Measurements from ENCODE around the gene PSMB11. TPM values are rescaled to one million over a fixed set of nuclear protein-coding genes. Genes with fewer than 3 reads are reported as not detected.

The PSMB11 gene
- total RNA-seq, 1 experiment from 2014 or later: not detected

- ChIA-PET POLR2A (no interaction called here), RAD21 (ENCODE audit: low non-redundant PET in 1 of 2, low total read pairs in 2 of 2, uncharacterized antibody in 2 of 2, unreplicated experiment in 2 of 2) (no interaction called here), CTCF (no interaction called here)
- Histone ChIP-seq H3K9ac (ENCODE audit: low read length) (peak overlapping the region; percentile 96; the same call in 1 of the 2 replicates), H3K36me3 (ENCODE audit: control insufficient read depth in 1 of 2, insufficient read depth in 2 of 2, low read length in 2 of 2) (peaks cover 26 to 40% of the 10 kb centered on the region in 2 experiments), H3K9me3 (ENCODE audit: control insufficient read depth in 1 of 2, insufficient read depth in 1 of 2, low read depth in 1 of 2, low read length in 2 of 2) (no peaks in the 10 kb centered on the region), H3K4me1 (ENCODE audit: control insufficient read depth in 1 of 2, insufficient read depth in 2 of 2, low read length in 2 of 2) (peaks cover 10 to 18% of the 10 kb centered on the region in 2 experiments; a peak in 3 of 4 replicates), H3K9me2 (ENCODE audit: insufficient read depth) (no peaks in the 10 kb centered on the region), H4K20me1 (ENCODE audit: insufficient read depth) (no peaks in the 10 kb centered on the region), H3K27ac (ENCODE audit: low read depth, low read length) (peak overlapping the region; percentile 4; the same call in 1 of the 2 replicates), H3K79me2 (ENCODE audit: insufficient read depth, low read length) (peaks cover 53% of the 10 kb centered on the region), H3K27me3 (ENCODE audit: insufficient read depth, low read length) (no peaks in the 10 kb centered on the region), H2AFZ (ENCODE audit: low read depth, low read length, poor library complexity, severe bottlenecking) (no peak overlapping the region), H3K4me2 (ENCODE audit: low read length) (peak overlapping the region; percentile 51), H3K4me3 (replicated peaks in 1 of 2; ENCODE audit: low read depth in 1 of 2, low read length in 2 of 2) (peak overlapping the region; percentile 84 to 98)
- DNase-seq (ENCODE audit: low read depth, low spot score): no peak
- no peak for TF ChIP-seq EGR1 (IDR thresholded peaks at IDR 0.05; ENCODE audit: low read depth)
- no peak for TF ChIP-seq ZNF274 (IDR thresholded peaks at IDR 0.05; ENCODE audit: low read depth, low read length)
- no peak for TF ChIP-seq ELF1 (IDR thresholded peaks at IDR 0.05; ENCODE audit: borderline replicate concordance, low read depth)
- no peak for TF ChIP-seq YY1 (IDR thresholded peaks at IDR 0.05; ENCODE audit: extremely low read depth, insufficient replicate concordance, low read depth, low read length)
- TF ChIP-seq EZH2 (IDR thresholded peaks at IDR 0.05): no peak
- TF ChIP-seq EZH2phosphoT487 (IDR thresholded peaks at IDR 0.05; ENCODE audit: borderline replicate concordance): no peak
- no peak for ATAC-seq
- no TSS peak for BruUV-seq (replicated peaks)
- intact Hi-C loops (cut with micrococcal nuclease): no loop called here
These were observed 8.7 kb upstream of the PSMB11 start for GRCh38 chr14:23033251-23033727.

- peak overlapping the region; percentile 51 for H3K4me2 ChIP-seq (ENCODE audit: low read length)
- H3K9me2 ChIP-seq (ENCODE audit: insufficient read depth): no peaks in the 10 kb centered on the region
- CTCF ChIA-PET: interaction anchor here (0.8 to 1.4 kb wide), 3 partner anchors 24 to 48 kb away, joined by 3 to 4 read pairs (median 4); no protein-coding TSS in a partner anchor
- ATAC-seq: peak; percentile 1; the same call in 1 of the 2 replicates
- TF ChIP-seq SP1 (IDR thresholded peaks at IDR 0.05; ENCODE audit: low read depth): no peak
- TF ChIP-seq ELF1 (IDR thresholded peaks at IDR 0.05; ENCODE audit: borderline replicate concordance, low read depth): no peak
- no peak for TF ChIP-seq POLR2AphosphoS5 (IDR thresholded peaks at IDR 0.05; ENCODE audit: low read depth, low read length)
- TF ChIP-seq CTCF (IDR thresholded peaks at IDR 0.05 in 2 of 3, conservative IDR thresholded peaks at IDR 0.05 in 1 of 3; ENCODE audit: borderline replicate concordance in 1 of 3, insufficient read depth in 1 of 3, low read depth in 2 of 3, low read length in 2 of 3): no peak
- TF ChIP-seq MAX (IDR thresholded peaks at IDR 0.05): no peak
- DNase-seq (ENCODE audit: low read depth, low spot score): no peak
- POLR2A ChIA-PET: interaction anchor here (1.2 kb wide), 1 partner anchor 27 kb away, joined by 4 read pairs; no protein-coding TSS in a partner anchor
- no peaks in the 10 kb centered on the region for H3K27me3 ChIP-seq (ENCODE audit: insufficient read depth, low read length)
- peak overlapping the region; percentile 84 for H3K27ac ChIP-seq (ENCODE audit: low read depth, low read length)
- peaks cover 22 to 35% of the 10 kb centered on the region in 2 experiments for H3K36me3 ChIP-seq (ENCODE audit: control insufficient read depth in 1 of 2, insufficient read depth in 2 of 2, low read length in 2 of 2)
- no peaks in the 10 kb centered on the region for H4K20me1 ChIP-seq (ENCODE audit: insufficient read depth)
- RAD21 ChIA-PET (ENCODE audit: low non-redundant PET in 1 of 2, low total read pairs in 2 of 2, uncharacterized antibody in 2 of 2, unreplicated experiment in 2 of 2): no interaction called here
- TSS peak; percentile 78 for BruUV-seq (replicated peaks)
- H3K79me2 ChIP-seq (ENCODE audit: insufficient read depth, low read length): peaks cover 47% of the 10 kb centered on the region
- intact Hi-C loops (cut with micrococcal nuclease): no loop called here
- H3K4me3 ChIP-seq (replicated peaks in 1 of 2; ENCODE audit: low read depth in 1 of 2, low read length in 2 of 2): peak overlapping the region; percentile 84 to 98
- H3K9ac ChIP-seq (ENCODE audit: low read length): peak overlapping the region; percentile 96
- no peak overlapping the region for H2AFZ ChIP-seq (ENCODE audit: low read depth, low read length, poor library complexity, severe bottlenecking)
- no peaks in the 10 kb centered on the region for H3K9me3 ChIP-seq (ENCODE audit: control insufficient read depth in 1 of 2, insufficient read depth in 1 of 2, low read depth in 1 of 2, low read length in 2 of 2)
- H3K4me1 ChIP-seq (ENCODE audit: control insufficient read depth in 1 of 2, insufficient read depth in 2 of 2, low read length in 2 of 2): peaks cover 10 to 18% of the 10 kb centered on the region in 2 experiments; a peak in 3 of 4 replicates
These were observed 8.1 kb upstream of the PSMB11 start for GRCh38 chr14:23033801-23034497.
